K562 (cell line): ENCODE measurements around the gene DNAAF3. TPM values are rescaled to one million over a fixed set of nuclear protein-coding genes. Genes with fewer than 3 reads are reported as not detected.
A peak's percentile ranks its signal among the peaks of the same experiment; 100 is the strongest.

Experiments used
- CTBP1 ChIP-seq: fragments of 450-650 bp; IDR thresholded peaks from 2 replicates; pipeline ENCODE4 v1.6.1; 2016; ENCODE audit warnings: borderline replicate concordance
- DPF2 ChIP-seq: fragments of 450-650 bp; IDR thresholded peaks from 2 replicates; pipeline ENCODE4 v1.6.1; 2016
- MBD2 ChIP-seq: sonication (generic); IDR thresholded peaks from 2 replicates; pipeline ENCODE4 v1.6.1; 2016; ENCODE audit warnings: low read depth, borderline replicate concordance
- MTA3 ChIP-seq: fragments of 450-650 bp; formaldehyde crosslinking; IDR thresholded peaks from 2 replicates; pipeline ENCODE4 v1.6.1; 2017; ENCODE audit warnings: mild to moderate bottlenecking, borderline replicate concordance
- POLR2H ChIP-seq: IDR thresholded peaks from 2 replicates; pipeline ENCODE4 v1.6.1; 2016; ENCODE audit warnings: missing genetic modification characterization, low read depth, mild to moderate bottlenecking, control low read depth, missing compliant biosample characterization, moderate library complexity
- ZNF253 ChIP-seq: fragments of 250-450 bp; sonication (Bioruptor Pico); conservative IDR thresholded peaks from 2 replicates; pipeline ENCODE4 v1.6.1; 2021; ENCODE audit warnings: mild to moderate bottlenecking
- ZSCAN32 ChIP-seq: fragments of 450-650 bp; formaldehyde crosslinking; IDR thresholded peaks from 2 replicates; pipeline ENCODE4 v1.4.0; 2020; ENCODE audit warnings: mild to moderate bottlenecking, moderate library complexity
- polyA plus RNA-seq, 8 experiments: library from polyadenylated mRNA; depleted of rRNA in 4 of 8; stranded (reverse) in 5 of 8; unstranded in 3 of 8; fragments of >200 nt; fragmentation: Nextera tagmentation in 2 of 8; fragmentation: Illumina TruSeq in 1 of 8; extraction: Ambion mirVana in 2 of 8; extraction: Trizol in 1 of 8; gene quantifications; 2 replicates each; pipeline versions ENCODE4 v1.2.1 to v1.2.3, GENCODE V29; 2011 to 2014; ENCODE audit warnings: inconsistent platforms in 1 of 8, missing spikeins in 1 of 8
- total RNA-seq, 7 experiments: library from RNA; depleted of rRNA in 6 of 7; stranded (reverse); fragments of >200 nt in 6 of 7; fragmentation: Illumina TruSeq in 2 of 7; extraction: Trizol in 2 of 7; gene quantifications; 2 replicates each; pipeline versions ENCODE4 v1.2.1 to v1.2.3, GENCODE V29; 2011 to 2021; ENCODE audit warnings: low replicate concordance in 1 of 7
- TF ChIP-seq, protein P1 (sequence below), 3 experiments: fragments of 200-800 bp in 1 of 3; fragments of 250-450 bp in 1 of 3; fragments of 450-650 bp in 1 of 3; sonication (Bioruptor Pico) in 1 of 3; sonication (Bioruptor generic) in 1 of 3; formaldehyde crosslinking in 1 of 3; IDR thresholded peaks; 2 replicates each; pipeline versions ENCODE4 v1.6.1 to v1.8.0; 2016 to 2022; ENCODE audit warnings: mild to moderate bottlenecking in 2 of 3, missing genetic modification characterization in 2 of 3, missing compliant biosample characterization in 1 of 3, moderate library complexity in 1 of 3
- TF ChIP-seq, protein P2 (sequence below), 2 experiments: fragments of 200-800 bp in 1 of 2; sonication (Bioruptor generic) in 1 of 2; sonication (generic) in 1 of 2; formaldehyde crosslinking in 1 of 2; IDR thresholded peaks in 1 of 2; conservative IDR thresholded peaks in 1 of 2; 2 replicates each; pipeline versions ENCODE4 v1.5.0 to v1.6.1; 2016 to 2020; ENCODE audit warnings: missing compliant biosample characterization in 1 of 2, missing genetic modification characterization in 1 of 2, missing genetic modification reagents in 1 of 2
- TF ChIP-seq, protein P3 (sequence below), 2 experiments: fragments of 450-650 bp; IDR thresholded peaks; 2 replicates each; pipeline ENCODE4 v1.6.1; 2016
- TF ChIP-seq, protein P4 (sequence below): fragments of 450-650 bp; IDR thresholded peaks from 2 replicates; pipeline ENCODE4 v1.6.1; 2016; ENCODE audit warnings: low read depth

The DNAAF3 gene
- total and polyA plus RNA-seq, 9 of the 15 experiments (the other 6 are each of a cell fraction or from before 2014, with no cell fraction given): 21.6 to 61.5 (median 43.0) TPM

DNA sequence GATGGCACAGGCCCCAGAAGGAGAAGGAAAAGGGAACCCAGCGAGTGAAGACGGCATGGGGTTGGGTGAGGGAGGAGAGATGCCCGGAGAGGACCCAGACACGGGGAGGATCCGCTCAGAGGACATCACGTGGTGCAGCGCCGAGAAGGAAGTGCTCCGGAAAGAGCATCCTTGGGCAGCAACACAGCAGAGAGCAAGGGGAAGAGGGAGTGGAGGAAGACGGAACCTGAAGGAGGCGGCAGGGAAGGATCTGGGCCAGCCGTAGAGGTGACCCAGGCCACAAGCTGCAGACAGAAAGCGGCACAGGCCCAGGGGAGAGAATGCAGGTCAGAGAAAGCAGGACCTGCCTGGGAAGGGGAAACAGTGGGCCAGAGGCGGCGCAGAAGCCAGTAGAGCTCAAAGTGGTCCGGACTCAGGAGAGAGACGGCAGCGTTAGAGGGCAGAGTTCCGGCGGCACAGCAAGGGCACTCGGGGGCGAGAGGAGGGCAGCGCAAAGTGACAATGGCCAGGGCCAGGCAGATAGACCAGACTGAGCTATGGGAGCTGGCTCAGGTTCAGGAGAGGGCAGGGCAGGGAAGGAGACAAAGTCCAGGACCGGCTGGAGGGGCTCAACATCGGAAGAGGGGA is 50.1 kb downstream of the DNAAF3 start (continued):
- TF ChIP-seq, protein P1, sequence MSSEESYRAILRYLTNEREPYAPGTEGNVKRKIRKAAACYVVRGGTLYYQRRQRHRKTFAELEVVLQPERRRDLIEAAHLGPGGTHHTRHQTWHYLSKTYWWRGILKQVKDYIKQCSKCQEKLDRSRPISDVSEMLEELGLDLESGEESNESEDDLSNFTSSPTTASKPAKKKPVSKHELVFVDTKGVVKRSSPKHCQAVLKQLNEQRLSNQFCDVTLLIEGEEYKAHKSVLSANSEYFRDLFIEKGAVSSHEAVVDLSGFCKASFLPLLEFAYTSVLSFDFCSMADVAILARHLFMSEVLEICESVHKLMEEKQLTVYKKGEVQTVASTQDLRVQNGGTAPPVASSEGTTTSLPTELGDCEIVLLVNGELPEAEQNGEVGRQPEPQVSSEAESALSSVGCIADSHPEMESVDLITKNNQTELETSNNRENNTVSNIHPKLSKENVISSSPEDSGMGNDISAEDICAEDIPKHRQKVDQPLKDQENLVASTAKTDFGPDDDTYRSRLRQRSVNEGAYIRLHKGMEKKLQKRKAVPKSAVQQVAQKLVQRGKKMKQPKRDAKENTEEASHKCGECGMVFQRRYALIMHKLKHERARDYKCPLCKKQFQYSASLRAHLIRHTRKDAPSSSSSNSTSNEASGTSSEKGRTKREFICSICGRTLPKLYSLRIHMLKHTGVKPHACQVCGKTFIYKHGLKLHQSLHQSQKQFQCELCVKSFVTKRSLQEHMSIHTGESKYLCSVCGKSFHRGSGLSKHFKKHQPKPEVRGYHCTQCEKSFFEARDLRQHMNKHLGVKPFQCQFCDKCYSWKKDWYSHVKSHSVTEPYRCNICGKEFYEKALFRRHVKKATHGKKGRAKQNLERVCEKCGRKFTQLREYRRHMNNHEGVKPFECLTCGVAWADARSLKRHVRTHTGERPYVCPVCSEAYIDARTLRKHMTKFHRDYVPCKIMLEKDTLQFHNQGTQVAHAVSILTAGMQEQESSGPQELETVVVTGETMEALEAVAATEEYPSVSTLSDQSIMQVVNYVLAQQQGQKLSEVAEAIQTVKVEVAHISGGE (CRISPR knock-in tag; IDR thresholded peaks at IDR 0.05): no peak; a peak in 1 of 6 replicates
- TF ChIP-seq POLR2H (tag): no peak
- TF ChIP-seq ZSCAN32 (CRISPR knock-in tag): no peak
- peak; percentile 95 for TF ChIP-seq CTBP1
- no peak for TF ChIP-seq MBD2
- TF ChIP-seq, protein P2, sequence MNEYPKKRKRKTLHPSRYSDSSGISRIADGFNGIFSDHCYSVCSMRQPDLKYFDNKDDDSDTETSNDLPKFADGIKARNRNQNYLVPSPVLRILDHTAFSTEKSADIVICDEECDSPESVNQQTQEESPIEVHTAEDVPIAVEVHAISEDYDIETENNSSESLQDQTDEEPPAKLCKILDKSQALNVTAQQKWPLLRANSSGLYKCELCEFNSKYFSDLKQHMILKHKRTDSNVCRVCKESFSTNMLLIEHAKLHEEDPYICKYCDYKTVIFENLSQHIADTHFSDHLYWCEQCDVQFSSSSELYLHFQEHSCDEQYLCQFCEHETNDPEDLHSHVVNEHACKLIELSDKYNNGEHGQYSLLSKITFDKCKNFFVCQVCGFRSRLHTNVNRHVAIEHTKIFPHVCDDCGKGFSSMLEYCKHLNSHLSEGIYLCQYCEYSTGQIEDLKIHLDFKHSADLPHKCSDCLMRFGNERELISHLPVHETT (CRISPR knock-in tag; conservative IDR thresholded peaks at IDR 0.05 in 1 of 2, IDR thresholded peaks at IDR 0.05 in 1 of 2): no peak
- TF ChIP-seq DPF2: no peak
- TF ChIP-seq, protein P3, sequence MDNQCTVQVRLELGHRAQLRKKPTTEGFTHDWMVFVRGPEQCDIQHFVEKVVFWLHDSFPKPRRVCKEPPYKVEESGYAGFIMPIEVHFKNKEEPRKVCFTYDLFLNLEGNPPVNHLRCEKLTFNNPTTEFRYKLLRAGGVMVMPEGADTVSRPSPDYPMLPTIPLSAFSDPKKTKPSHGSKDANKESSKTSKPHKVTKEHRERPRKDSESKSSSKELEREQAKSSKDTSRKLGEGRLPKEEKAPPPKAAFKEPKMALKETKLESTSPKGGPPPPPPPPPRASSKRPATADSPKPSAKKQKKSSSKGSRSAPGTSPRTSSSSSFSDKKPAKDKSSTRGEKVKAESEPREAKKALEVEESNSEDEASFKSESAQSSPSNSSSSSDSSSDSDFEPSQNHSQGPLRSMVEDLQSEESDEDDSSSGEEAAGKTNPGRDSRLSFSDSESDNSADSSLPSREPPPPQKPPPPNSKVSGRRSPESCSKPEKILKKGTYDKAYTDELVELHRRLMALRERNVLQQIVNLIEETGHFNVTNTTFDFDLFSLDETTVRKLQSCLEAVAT (IDR thresholded peaks at IDR 0.05): peak in 1 of 2 experiments; percentile 27; a peak in 1 of 4 replicates
- TF ChIP-seq ZNF253: no peak
- TF ChIP-seq MTA3: no peak
- TF ChIP-seq, protein P4, sequence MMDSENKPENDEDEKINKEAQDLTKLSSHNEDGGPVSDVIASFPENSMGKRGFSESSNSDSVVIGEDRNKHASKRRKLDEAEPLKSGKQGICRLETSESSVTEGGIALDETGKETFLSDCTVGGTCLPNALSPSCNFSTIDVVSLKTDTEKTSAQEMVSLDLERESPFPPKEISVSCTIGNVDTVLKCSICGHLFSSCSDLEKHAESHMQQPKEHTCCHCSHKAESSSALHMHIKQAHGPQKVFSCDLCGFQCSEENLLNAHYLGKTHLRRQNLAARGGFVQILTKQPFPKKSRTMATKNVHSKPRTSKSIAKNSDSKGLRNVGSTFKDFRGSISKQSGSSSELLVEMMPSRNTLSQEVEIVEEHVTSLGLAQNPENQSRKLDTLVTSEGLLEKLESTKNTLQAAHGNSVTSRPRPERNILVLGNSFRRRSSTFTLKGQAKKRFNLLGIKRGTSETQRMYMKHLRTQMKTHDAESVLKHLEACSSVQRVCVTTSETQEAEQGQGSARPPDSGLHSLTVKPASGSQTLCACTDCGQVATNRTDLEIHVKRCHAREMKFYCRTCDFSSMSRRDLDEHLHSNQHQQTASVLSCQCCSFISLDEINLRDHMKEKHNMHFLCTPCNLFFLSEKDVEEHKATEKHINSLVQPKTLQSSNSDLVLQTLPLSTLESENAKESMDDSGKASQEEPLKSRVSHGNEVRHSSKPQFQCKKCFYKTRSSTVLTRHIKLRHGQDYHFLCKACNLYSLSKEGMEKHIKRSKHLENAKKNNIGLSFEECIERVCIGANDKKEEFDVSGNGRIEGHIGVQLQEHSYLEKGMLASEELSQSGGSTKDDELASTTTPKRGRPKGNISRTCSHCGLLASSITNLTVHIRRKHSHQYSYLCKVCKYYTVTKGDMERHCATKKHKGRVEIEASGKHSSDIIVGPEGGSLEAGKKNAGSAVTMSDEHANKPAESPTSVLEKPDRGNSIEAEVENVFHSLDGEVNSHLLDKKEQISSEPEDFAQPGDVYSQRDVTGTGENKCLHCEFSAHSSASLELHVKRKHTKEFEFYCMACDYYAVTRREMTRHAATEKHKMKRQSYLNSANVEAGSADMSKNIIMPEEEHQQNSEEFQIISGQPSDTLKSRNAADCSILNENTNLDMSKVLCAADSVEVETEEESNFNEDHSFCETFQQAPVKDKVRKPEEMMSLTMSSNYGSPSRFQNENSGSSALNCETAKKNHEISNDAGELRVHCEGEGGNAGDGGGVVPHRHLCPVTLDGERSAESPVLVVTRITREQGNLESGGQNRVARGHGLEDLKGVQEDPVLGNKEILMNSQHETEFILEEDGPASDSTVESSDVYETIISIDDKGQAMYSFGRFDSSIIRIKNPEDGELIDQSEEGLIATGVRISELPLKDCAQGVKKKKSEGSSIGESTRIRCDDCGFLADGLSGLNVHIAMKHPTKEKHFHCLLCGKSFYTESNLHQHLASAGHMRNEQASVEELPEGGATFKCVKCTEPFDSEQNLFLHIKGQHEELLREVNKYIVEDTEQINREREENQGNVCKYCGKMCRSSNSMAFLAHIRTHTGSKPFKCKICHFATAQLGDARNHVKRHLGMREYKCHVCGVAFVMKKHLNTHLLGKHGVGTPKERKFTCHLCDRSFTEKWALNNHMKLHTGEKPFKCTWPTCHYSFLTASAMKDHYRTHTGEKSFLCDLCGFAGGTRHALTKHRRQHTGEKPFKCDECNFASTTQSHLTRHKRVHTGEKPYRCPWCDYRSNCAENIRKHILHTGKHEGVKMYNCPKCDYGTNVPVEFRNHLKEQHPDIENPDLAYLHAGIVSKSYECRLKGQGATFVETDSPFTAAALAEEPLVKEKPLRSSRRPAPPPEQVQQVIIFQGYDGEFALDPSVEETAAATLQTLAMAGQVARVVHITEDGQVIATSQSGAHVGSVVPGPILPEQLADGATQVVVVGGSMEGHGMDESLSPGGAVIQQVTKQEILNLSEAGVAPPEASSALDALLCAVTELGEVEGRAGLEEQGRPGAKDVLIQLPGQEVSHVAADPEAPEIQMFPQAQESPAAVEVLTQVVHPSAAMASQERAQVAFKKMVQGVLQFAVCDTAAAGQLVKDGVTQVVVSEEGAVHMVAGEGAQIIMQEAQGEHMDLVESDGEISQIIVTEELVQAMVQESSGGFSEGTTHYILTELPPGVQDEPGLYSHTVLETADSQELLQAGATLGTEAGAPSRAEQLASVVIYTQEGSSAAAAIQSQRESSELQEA: no peak
